Measurements from ENCODE around the gene PRKCA. TPM values are rescaled to one million over a fixed set of nuclear protein-coding genes. Genes with fewer than 3 reads are reported as not detected.

PRKCA gene
- total and polyA plus RNA-seq, 2 donors (not counting 3 experiments of a cell fraction or from before 2014, with no cell fraction given) = 7.5 to 34.2 TPM

- Histone ChIP-seq H3K79me2 (ENCODE audit: control insufficient read depth, insufficient read depth, low read length) (no peaks in the 10 kb centered on the region), H3K9me3 (replicated peaks; ENCODE audit: control insufficient read depth, insufficient read depth, low read length) (no peaks in the 10 kb centered on the region), H2AFZ (ENCODE audit: low read depth, low read length) (no peak overlapping the region), H4K20me1 (replicated peaks; ENCODE audit: control insufficient read depth, extremely low read depth, insufficient read depth, low read length) (no peaks in the 10 kb centered on the region), H3K4me1 (ENCODE audit: control insufficient read depth, extremely low read depth, insufficient read depth, low read length) (peaks cover 5% of the 10 kb centered on the region), H3K27me3 (ENCODE audit: control insufficient read depth in 2 of 2, insufficient read depth in 2 of 2, low read length in 2 of 2) (no peaks in the 10 kb centered on the region), H3K4me3 (replicated peaks in 1 of 3; ENCODE audit: insufficient read depth in 1 of 3, low read depth in 1 of 3, low read length in 3 of 3) (no peak overlapping the region), H3K9me1 (replicated peaks; ENCODE audit: control insufficient read depth, extremely low read depth, insufficient read depth, low read length) (no peaks in the 10 kb centered on the region), H3K36me3 (ENCODE audit: control insufficient read depth in 2 of 2, extremely low read depth in 1 of 2, insufficient read depth in 2 of 2, low read length in 2 of 2) (no peaks in the 10 kb centered on the region), H3K4me2 (ENCODE audit: insufficient read depth, low read length) (no peak overlapping the region), H3K9ac (replicated peaks; ENCODE audit: extremely low read depth, insufficient read depth, low read length) (no peak overlapping the region), H3K27ac (ENCODE audit: insufficient read depth, low read depth, low read length) (no peak overlapping the region)
- DNase-seq (ENCODE audit: low read depth, low spot score) = no peak
- ChIA-PET CTCF (interaction anchor here (1.9 kb wide), 1 partner anchor 15 kb away, joined by 6 read pairs; no protein-coding TSS in a partner anchor), POLR2A (no interaction called here)
- dilution Hi-C loops (cut with MboI; ENCODE audit: extremely low pct_ligation_motif_present, low sequenced_read_pairs) = no loop called here
- no peak for FAIRE-seq
- TF ChIP-seq POLR2A (IDR thresholded peaks at IDR 0.05; ENCODE audit: low read depth, low read length) = no peak
- TF ChIP-seq MAX (IDR thresholded peaks at IDR 0.05; ENCODE audit: insufficient read depth, insufficient read length) = no peak
- no peak for TF ChIP-seq FOS (IDR thresholded peaks at IDR 0.05; ENCODE audit: borderline replicate concordance, insufficient read depth, low read length)
- no peak for TF ChIP-seq POLR2AphosphoS5 (IDR thresholded peaks at IDR 0.05; ENCODE audit: insufficient read depth, low read depth, low read length)
- TF ChIP-seq JUN (IDR thresholded peaks at IDR 0.05; ENCODE audit: borderline replicate concordance, insufficient read depth, insufficient read length, low read depth) = no peak
- TF ChIP-seq EZH2 (IDR thresholded peaks at IDR 0.05; ENCODE audit: borderline replicate concordance, low read depth, low read length, severe bottlenecking) = no peak
- TF ChIP-seq MYC (IDR thresholded peaks at IDR 0.05; ENCODE audit: low read depth, low read length) = no peak
- no peak for TF ChIP-seq GATA2 (IDR thresholded peaks at IDR 0.05; ENCODE audit: insufficient read depth, insufficient read length, low read depth, low read length)
- TF ChIP-seq CTCF (IDR thresholded peaks at IDR 0.05; ENCODE audit: extremely low read depth in 1 of 2, insufficient read depth in 1 of 2, low read depth in 1 of 2, low read length in 2 of 2) = no peak
- no TSS peak for BruUV-seq (replicated peaks)
- intact Hi-C loops (cut with micrococcal nuclease) = no loop called here
These were observed 302.0 kb downstream of the PRKCA start for GRCh38 chr17:66604376-66604775.

Data from endothelial cell of umbilical vein (primary cell).